GM18519 (cell line): ENCODE results near the gene RAB11FIP3.
"Not testable (repeated sequence)": the region's sequence is repeated elsewhere in the genome, so short reads cannot be mapped to it uniquely, and the experiment has no call there.

Experiments
- ATAC-seq: cut with Tn5 transposase; IDR thresholded peaks from one replicate; pipeline ENCODE4 v1.9.1; 2021; ENCODE audit warnings: mild to moderate bottlenecking, moderate library complexity; ENCODE audit not compliant: unreplicated experiment, low FRiP score

The RAB11FIP3 gene

DNA sequence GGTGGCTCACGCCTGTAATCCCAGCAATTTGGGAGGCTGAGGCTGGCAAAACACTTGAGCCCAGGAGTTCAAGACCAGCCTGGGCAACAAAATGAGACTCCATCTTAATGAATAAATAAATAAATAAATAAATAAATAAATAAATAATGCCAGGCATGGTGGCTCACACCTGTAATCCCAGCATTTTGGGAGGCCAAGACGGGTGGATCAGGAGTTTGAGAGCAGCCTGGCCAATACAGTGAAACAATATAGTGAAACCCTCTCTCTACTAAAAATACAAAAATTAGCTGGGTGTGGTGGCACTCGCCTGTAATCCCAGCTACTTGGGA, 10.3 kb upstream of the RAB11FIP3 start:
- ATAC-seq: not testable (repeated sequence)

DNA sequence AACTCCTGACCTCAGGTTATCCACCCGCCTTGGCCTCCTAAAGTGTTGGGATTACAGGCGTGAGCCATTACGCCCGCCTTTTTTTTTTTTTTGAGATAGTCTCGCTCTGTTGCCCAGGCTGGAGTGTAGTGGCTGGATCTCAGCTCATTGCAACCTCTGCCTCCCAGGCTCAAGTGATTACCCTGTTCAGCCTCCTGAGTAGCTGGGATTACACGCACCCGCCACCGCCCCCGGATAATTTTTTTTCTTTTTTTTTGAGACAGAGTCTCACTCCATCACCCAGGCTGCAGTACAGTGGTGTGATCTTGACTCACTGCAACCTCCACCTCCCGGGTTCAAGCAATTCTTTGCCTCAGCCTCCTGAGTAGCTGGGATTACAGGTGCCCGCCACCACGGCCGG, 3.3 kb upstream of the RAB11FIP3 start:
- not testable (repeated sequence) for ATAC-seq

DNA sequence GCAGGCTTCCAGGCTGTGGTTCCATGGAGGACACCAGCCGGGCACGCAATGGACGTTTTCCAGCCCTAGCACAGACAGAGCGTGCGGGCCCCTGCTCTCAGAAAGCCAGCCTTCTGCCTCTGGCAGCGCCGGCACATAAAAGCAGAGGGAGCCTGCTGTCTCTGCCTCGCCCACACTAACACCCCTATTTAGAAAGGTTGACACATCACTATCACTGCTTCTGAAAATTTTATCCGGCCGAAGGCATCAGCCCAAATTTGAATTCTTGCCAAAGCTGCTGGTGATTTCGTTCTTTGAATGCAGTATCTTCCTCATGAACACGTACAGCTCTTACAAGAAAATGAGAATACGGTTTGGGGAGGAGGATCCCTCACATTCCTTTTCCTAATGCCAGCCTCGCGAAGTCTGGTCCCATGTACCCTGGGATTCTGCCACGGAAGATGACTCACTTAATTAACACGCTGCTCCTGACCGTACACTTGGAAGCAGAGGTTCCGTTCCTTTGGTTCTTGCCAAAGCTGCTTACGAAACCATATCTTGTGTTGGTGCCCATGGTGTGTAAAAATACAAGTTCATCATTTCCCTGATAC, 1.3 kb upstream of the RAB11FIP3 start:
- ATAC-seq: no peak

GRCh38 chr16:424623-425081, 797 bp upstream of the RAB11FIP3 start:
- no peak for ATAC-seq

DNA sequence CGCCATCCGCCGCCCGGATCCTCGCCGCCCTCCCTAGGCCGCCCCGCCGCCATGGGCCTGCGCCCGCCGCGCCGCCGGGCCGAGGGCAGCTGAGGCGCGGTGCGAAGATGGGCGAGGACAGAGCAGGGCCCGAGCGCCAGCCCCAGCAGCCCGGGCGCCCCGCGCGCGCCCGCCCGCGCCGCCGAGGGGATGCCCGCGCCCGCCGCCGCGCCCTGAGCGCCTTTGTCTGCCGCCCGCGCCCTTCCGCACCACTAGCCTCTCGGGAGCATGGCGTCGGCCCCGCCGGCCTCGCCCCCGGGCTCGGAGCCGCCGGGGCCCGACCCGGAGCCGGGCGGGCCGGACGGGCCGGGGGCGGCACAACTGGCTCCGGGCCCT, 278 bp downstream of the RAB11FIP3 start:
- peak; percentile 18 for ATAC-seq

GRCh38 chr16:426115-426905, 861 bp downstream of the RAB11FIP3 start:
- ATAC-seq: no peak

DNA sequence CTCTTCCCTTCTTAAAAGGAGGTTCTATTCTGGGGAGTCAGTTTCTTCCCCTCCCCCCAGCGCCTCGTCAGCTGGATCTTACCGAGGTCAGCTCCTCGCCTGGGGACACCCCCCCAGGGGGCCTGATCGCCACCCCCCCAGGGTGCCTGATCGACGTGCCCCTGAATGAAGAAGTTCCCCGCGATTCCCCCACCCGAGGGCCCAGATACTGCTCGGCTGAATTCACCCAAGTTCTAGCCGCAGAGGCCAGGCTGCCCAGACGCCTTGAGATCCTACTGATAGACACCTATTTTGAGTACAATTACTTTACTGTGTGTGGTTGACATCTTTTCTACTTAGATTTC, 1.4 kb downstream of the RAB11FIP3 start:
- ATAC-seq: no peak

GRCh38 chr16:427250-427649, 1.8 kb downstream of the RAB11FIP3 start:
- no peak for ATAC-seq

DNA sequence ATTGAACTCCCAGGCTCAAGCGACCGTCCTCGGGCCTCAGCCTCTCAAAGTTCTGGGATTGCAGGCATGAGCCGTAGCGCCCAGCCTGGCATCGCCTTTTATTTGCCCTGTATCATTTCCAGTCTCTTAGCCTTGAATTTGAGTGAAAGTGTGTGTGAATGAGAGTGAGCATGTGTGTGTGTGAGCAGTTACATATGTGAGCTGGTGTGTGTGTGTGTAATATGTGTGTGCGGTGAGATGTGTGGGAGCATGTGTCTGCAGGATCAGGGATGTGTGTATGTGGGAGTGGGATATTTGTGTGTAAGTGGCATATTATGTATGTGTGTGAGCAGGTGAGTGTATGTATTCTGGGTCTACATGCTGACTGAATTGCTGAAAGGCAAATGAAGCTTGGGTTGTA, 5.5 kb downstream of the RAB11FIP3 start:
- no peak for ATAC-seq

- no peak for ATAC-seq
Observed at GRCh38 chr16:440627-441026, 15.2 kb downstream of the RAB11FIP3 start.

DNA sequence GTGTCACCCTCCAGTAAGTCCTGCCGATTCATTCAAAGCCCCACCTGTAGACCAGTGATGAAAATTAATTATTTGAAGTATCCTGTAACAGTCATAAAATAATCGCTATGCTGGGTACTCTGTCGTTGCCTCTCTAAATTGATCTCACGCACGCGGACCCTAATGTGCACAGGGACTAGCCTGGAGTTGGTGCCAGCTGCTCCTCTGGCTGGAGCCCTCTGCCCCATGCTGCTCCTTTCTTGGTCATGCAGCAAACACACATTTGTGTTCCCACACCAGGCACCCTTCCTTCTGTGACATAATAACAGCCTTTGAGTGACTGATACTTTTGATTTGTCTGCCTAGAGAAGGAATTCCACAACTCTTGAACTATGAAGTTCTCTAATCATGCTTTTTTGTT, 16.0 kb downstream of the RAB11FIP3 start:
- ATAC-seq: no peak

GRCh38 chr16:442976-443375, 17.5 kb downstream of the RAB11FIP3 start:
- ATAC-seq: no peak

DNA sequence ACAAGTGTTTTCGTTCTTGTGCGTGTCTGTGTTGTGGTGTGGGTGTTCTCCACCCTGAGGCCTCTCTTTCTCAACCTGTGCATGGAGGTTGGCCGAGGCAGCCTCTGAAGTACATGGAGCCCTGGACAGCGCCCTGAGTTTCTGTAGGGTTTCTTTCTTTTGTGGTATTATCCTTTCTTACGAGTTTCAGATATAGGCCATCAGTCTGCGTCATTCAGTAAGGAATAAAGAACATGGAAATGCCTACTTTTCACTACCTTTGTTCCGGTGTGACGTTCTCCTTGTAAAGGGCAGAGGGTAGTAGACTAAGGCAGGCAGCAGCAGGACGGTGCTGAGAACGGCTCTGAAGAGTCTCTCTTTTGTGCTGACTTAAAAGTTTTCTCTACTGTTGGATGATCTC, 18.6 kb downstream of the RAB11FIP3 start:
- no peak for ATAC-seq

DNA sequence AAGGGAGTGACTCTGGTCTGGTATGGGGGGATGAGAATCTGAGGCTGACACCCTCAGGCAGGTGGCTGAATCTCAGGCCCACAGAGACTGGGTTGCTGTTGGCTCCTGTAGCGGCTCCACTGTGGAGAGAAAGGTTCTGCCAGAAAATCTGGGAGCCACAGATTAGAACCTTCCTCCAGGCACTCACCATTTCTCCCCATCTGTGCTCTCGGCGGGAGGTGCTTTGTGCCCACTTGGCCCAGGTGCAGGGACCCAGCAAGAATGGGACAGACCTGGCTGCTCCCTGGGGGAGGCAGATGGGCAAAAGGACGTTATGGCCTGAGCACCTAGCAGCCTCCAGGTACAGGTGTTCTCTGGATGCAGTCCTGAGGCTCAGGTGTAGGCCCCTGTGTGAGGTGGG, 20.1 kb downstream of the RAB11FIP3 start:
- no peak for ATAC-seq

DNA sequence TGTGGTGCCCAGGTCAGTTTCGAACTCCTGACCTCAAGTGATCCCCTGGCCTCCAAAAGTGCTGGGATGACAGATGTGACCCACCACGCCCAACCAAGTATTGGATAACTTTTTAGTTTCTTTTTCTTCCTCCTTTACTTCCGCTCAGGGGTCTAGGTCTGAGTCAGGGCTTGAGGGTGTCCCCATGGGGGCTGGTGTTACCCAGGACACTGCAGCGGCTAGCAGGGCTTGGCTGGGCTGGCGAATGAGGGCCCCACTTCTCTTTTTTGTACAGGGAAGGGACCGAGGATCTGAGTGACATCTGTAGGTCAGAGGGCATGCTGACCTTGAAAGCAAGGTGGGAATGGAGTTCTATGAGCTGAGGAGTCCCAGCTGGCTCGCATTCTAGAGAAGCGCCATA, 24.9 kb downstream of the RAB11FIP3 start:
- ATAC-seq: no peak

- no peak for ATAC-seq
Observed at GRCh38 chr16:450785-451512, 25.5 kb downstream of the RAB11FIP3 start.

GRCh38 chr16:454397-454940, 29.0 kb downstream of the RAB11FIP3 start:
- ATAC-seq: no peak

DNA sequence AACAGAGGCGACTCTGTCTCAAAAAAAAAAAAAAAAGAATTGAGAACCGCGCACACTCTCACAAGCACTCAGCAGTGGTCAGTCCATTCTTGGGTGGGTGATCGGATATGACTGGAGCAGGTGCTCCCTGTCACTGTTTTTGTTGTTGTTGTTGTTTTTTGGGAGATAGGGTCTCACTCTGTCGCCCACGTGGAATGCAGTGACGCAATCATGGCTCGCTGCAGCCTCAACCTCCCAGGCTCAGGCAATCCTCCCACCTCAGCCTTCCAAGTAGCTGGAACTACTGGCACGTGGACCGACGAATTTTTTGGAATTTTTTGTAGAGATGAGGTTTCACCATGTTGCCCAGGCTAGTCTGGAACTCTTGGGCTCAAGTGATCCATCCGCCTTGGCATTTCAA, 30.0 kb downstream of the RAB11FIP3 start:
- ATAC-seq: no peak

- no peak for ATAC-seq
Observed at GRCh38 chr16:456891-457483, 31.5 kb downstream of the RAB11FIP3 start.

DNA sequence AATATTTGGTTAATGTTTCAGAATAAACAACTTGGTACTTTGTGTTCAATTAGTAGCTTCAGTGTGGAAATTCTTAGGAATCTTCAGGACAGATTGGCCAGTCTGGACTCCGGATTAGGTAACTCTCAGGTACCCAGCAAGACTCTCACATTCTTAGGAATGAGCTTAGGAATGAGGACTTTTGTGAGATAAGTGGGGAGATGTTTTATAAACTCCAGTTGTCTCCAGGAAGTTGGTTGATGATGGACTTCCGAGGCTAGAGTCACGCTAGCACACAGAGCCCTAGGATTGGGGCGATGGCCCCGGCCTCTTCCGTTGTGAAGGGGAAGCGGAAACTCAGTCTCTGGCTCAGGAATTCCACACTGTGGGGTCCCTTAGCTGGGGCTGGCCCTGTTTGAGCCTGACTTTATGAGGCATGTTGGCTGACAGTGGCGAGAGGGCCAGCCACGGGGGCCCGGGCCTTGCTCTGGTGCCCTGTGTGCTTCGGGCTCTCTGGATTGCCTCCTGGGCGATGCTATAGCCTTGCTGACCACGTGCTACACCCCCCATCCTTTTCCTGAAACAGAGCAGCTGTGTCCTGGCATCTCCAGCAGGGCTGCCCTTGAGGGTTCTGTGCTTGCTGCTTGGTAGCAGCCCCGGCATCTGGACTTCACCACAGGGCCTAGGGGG, 32.4 kb downstream of the RAB11FIP3 start:
- no peak for ATAC-seq

DNA sequence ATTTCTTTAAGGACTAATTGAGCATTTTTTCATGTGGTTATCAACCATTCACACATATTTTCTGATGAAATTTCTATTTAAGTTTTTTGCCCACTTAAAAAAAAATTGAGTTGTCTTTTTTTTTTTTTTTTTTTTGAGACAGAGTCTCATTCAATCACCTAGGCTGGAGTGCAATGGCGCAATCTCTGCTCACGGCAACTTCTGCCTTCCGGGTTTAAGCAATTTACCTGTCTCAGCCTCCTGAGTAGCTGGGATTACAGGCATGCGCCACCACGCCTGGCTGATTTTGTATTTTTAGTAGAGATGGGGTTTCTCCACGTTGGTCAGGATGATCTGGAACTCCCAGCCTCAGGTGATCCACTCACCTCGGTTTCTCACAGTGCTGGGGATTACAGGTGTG, 34.3 kb downstream of the RAB11FIP3 start:
- no peak for ATAC-seq
